A673 (cell line): ENCODE measurements around the gene ITGB1BP1. TPM values are rescaled to one million over a fixed set of nuclear protein-coding genes. Genes with fewer than 3 reads are reported as not detected.

Source experiments
- BruUV-seq: library from RNA; stranded (reverse); fragments of 400-500 nt; replicated peaks from 2 replicates; lab custom pipeline; 2021; lab: Mats Ljungman, UMichigan
- CTCF ChIA-PET: fragments of 300-600 bp; sonication (Branson Sonifier 250); formaldehyde crosslinking; loops from one replicate; lab custom pipeline; 2022; ENCODE audit warnings: antibody characterized with exemption; lab: Charles Lee
- POLR2A ChIA-PET: fragments of 300-600 bp; sonication (Branson Sonifier 250); formaldehyde crosslinking; loops from one replicate; lab custom pipeline; 2022; ENCODE audit warnings: antibody characterized with exemption; ENCODE audit not compliant: low non-redundant PET; lab: Charles Lee
- DNase-seq: peaks from one replicate; pipeline ENCODE4 v3.0.0-alpha.2; 2015; ENCODE audit warnings: low spot score
- H3K27ac ChIP-seq: fragments of 200-600 bp; sonication (generic); 2 replicates; pipeline ENCODE4 v1.5.1; 2016; ENCODE audit warnings: mixed run types, low read depth, mild to moderate bottlenecking, mixed read lengths, antibody characterized with exemption, low read length; ENCODE audit not compliant: poor library complexity, severe bottlenecking
- H3K27me3 ChIP-seq: fragments of 200-600 bp; sonication (generic); replicated peaks from 2 replicates; pipeline ENCODE4 v1.6.1; 2017; ENCODE audit warnings: mixed run types, low read depth, mild to moderate bottlenecking, mixed read lengths, antibody characterized with exemption, low read length; ENCODE audit not compliant: insufficient read depth, poor library complexity
- H3K36me3 ChIP-seq: fragments of 200-600 bp; sonication (generic); 2 replicates; pipeline ENCODE4 v1.6.1; 2016; ENCODE audit warnings: mixed run types, mild to moderate bottlenecking, mixed read lengths, antibody characterized with exemption, low read length; ENCODE audit not compliant: insufficient read depth, poor library complexity, severe bottlenecking
- H3K4me1 ChIP-seq: fragments of 200-600 bp; sonication (generic); 2 replicates; pipeline ENCODE4 v1.6.1; 2017; ENCODE audit warnings: mixed run types, mild to moderate bottlenecking, mixed read lengths, antibody characterized with exemption, low read length; ENCODE audit not compliant: insufficient read depth, poor library complexity, severe bottlenecking
- H3K4me3 ChIP-seq: fragments of 200-600 bp; sonication (generic); 2 replicates; pipeline ENCODE4 v1.5.1; 2016; ENCODE audit warnings: low read depth, mixed run types, mild to moderate bottlenecking, mixed read lengths, low read length; ENCODE audit not compliant: poor library complexity, severe bottlenecking
- H3K9me3 ChIP-seq: fragments of 200-600 bp; sonication (generic); 2 replicates; pipeline ENCODE4 v1.6.1; 2016; ENCODE audit warnings: mixed run types, low read depth, mild to moderate bottlenecking, mixed read lengths, antibody characterized with exemption, low read length; ENCODE audit not compliant: poor library complexity, severe bottlenecking
- CTCF ChIP-seq: fragments of 300-800, 200-600 bp; sonication (generic); conservative IDR thresholded peaks from 2 replicates; pipeline ENCODE4 v1.5.1; 2017; ENCODE audit warnings: low read depth, mild to moderate bottlenecking, antibody characterized with exemption, low read length, moderate library complexity, mixed read lengths
- EZH2 ChIP-seq: fragments of 200-600 bp; sonication (generic); IDR thresholded peaks from 2 replicates; pipeline ENCODE4 v1.6.1; 2017; ENCODE audit warnings: borderline replicate concordance, low read depth, mild to moderate bottlenecking, mixed read lengths, antibody characterized with exemption, low read length; ENCODE audit not compliant: poor library complexity, severe bottlenecking
- intact Hi-C: fragments of 100-400 bp; cut with micrococcal nuclease; formaldehyde crosslinking; loops from one replicate; pipeline ENCODE4 v1.10.0; 2022; ENCODE audit not compliant: unreplicated experiment
- total RNA-seq: library from RNA; stranded (reverse); gene quantifications from 2 replicates; pipeline ENCODE4 v1.2.3, GENCODE V29; 2021

ITGB1BP1 gene
- total RNA-seq, 1 experiment from 2014 or later, result 138 TPM

- Histone ChIP-seq H3K4me3 (no peak overlapping the region), H3K4me1 (peaks cover 32% of the 10 kb centered on the region), H3K9me3 (no peaks in the 10 kb centered on the region), H3K36me3 (peaks cover 15% of the 10 kb centered on the region), H3K27ac (no peak overlapping the region), H3K27me3 (no peaks in the 10 kb centered on the region)
- DNase-seq, result no peak
- TF ChIP-seq EZH2 (no peak), CTCF (no peak)
- ChIA-PET CTCF (no interaction called here), POLR2A (no interaction called here)
- BruUV-seq, result no TSS peak
- intact Hi-C loops, result no loop called here
Observed at GRCh38 chr2:9375857-9376428, 47.4 kb downstream of the ITGB1BP1 start.

GRCh38 chr2:9374071-9374730, 49.1 kb downstream of the ITGB1BP1 start:
- no peaks in the 10 kb centered on the region for H3K27me3 ChIP-seq
- ChIA-PET POLR2A (no interaction called here), CTCF (no interaction called here)
- peaks cover 11% of the 10 kb centered on the region for H3K36me3 ChIP-seq
- intact Hi-C loops, result no loop called here
- H3K4me1 ChIP-seq, result peaks cover 22% of the 10 kb centered on the region
- no peaks in the 10 kb centered on the region for H3K9me3 ChIP-seq
- no peak overlapping the region for H3K4me3 ChIP-seq
- H3K27ac ChIP-seq, result no peak overlapping the region
- TF ChIP-seq CTCF, result no peak
- TF ChIP-seq EZH2, result no peak
- BruUV-seq, result no TSS peak
- DNase-seq, result no peak

DNA sequence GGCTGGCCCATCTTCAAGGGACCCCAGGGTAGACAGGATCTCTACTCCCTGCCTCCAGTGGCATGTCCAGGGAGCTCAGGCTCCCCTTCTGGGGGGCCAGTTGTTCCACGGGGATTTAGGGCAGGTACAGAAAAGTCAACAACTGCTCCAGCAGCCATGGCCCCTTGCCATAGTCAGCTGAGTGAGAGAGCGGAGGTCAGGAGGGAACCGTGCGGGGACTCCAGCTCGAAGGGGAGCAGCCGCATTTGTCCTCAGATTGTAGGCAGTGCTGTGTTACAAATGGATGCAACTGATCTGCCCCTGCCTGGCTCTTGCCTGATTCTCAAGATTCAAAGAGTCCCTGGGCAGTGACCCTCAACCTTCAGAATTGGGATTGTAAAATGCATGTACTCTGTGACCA, 49.9 kb downstream of the ITGB1BP1 start:
- no peak for DNase-seq
- ChIA-PET POLR2A (no interaction called here), CTCF (no interaction called here)
- H3K27ac ChIP-seq, result no peak overlapping the region
- no peaks in the 10 kb centered on the region for H3K9me3 ChIP-seq
- no peak overlapping the region for H3K4me3 ChIP-seq
- intact Hi-C loops, result no loop called here
- BruUV-seq, result no TSS peak
- TF ChIP-seq EZH2, result no peak
- no peak for TF ChIP-seq CTCF
- H3K4me1 ChIP-seq, result peaks cover 15% of the 10 kb centered on the region
- H3K36me3 ChIP-seq, result peaks cover 7% of the 10 kb centered on the region
- no peaks in the 10 kb centered on the region for H3K27me3 ChIP-seq
